ENCODE data around the gene MAPKAPK3. TPM values are rescaled to one million over a fixed set of nuclear protein-coding genes. Genes with fewer than 3 reads are reported as not detected.
"Not testable (repeated sequence)": the region's sequence is repeated elsewhere in the genome, so short reads cannot be mapped to it uniquely, and the experiment has no call there.

The MAPKAPK3 gene
- polyA plus RNA-seq, 4 donors = 55.1 to 63.3 (median 58.3) TPM

GRCh38 chr3:50675179-50676030, 58.5 kb downstream of the MAPKAPK3 start:
- DNase-seq (ENCODE audit: low read depth in 4 of 4, low spot score in 2 of 4) = no peak

- no peak for DNase-seq (ENCODE audit: low read depth in 4 of 4, low spot score in 2 of 4)
Observed at GRCh38 chr3:50676031-50676705, 59.2 kb downstream of the MAPKAPK3 start.

- DNase-seq (ENCODE audit: low read depth in 4 of 4, low spot score in 2 of 4) = no peak
Observed at GRCh38 chr3:50687127-50687751, 70.3 kb downstream of the MAPKAPK3 start.

- no peak for DNase-seq (ENCODE audit: low read depth in 4 of 4, low spot score in 2 of 4)
Observed at GRCh38 chr3:50687916-50688315, 71.0 kb downstream of the MAPKAPK3 start.

GRCh38 chr3:50688602-50689001, 71.7 kb downstream of the MAPKAPK3 start:
- not testable (repeated sequence) for DNase-seq (ENCODE audit: low read depth in 4 of 4, low spot score in 2 of 4)

- no peak for DNase-seq (ENCODE audit: low read depth in 4 of 4, low spot score in 2 of 4)
Observed at GRCh38 chr3:50689558-50689957, 72.6 kb downstream of the MAPKAPK3 start.

- DNase-seq (ENCODE audit: low read depth in 4 of 4, low spot score in 2 of 4) = no peak
Observed at GRCh38 chr3:50695031-50695430, 78.1 kb downstream of the MAPKAPK3 start.

GRCh38 chr3:50696276-50696675, 79.3 kb downstream of the MAPKAPK3 start:
- no peak for DNase-seq (ENCODE audit: low read depth in 4 of 4, low spot score in 2 of 4)

- DNase-seq (ENCODE audit: low read depth in 4 of 4, low spot score in 2 of 4) = no peak
Observed at GRCh38 chr3:50698269-50698668, 81.3 kb downstream of the MAPKAPK3 start.

Other genes starting within 250 kb of the MAPKAPK3 start
- 10 to 100 TPM; 13.3 to 18.6 (median 16.3) TPM for gene CACNA2D2, start 113.5 kb upstream of the MAPKAPK3 start, polyA plus RNA-seq (ENCODE audit: insufficient read length in 4 of 4)
- 10 to 100 TPM; 15.4 to 20.8 (median 17.4) TPM for gene C3orf18, start 49.4 kb upstream of the MAPKAPK3 start, polyA plus RNA-seq (ENCODE audit: insufficient read length in 4 of 4)
- 10 to 100 TPM; 18.7 to 32.1 (median 25.6) TPM for gene HEMK1, start 47.6 kb upstream of the MAPKAPK3 start, polyA plus RNA-seq (ENCODE audit: insufficient read length in 4 of 4)
- gene CISH, start 5.4 kb upstream of the MAPKAPK3 start, polyA plus RNA-seq (ENCODE audit: insufficient read length in 4 of 4) = 10 to 100 TPM; 31.8 to 36.3 (median 36.2) TPM
- 1 to 10 TPM in 3 of 4 donors, under 1 TPM in 1; 0.78 to 2.2 (median 1.7) TPM for gene DOCK3, start 57.8 kb downstream of the MAPKAPK3 start, polyA plus RNA-seq (ENCODE audit: insufficient read length in 4 of 4)